Ishikawa (cell line): ENCODE results near the gene PHYHD1.

Source experiments
- CEBPB ChIP-seq: IDR thresholded peaks from 2 replicates; pipeline ENCODE4 v1.6.1; 2012
- CREB1 ChIP-seq: IDR thresholded peaks from 2 replicates; pipeline ENCODE4 v1.6.1; 2012; ENCODE audit warnings: low read depth
- EGR1 ChIP-seq: IDR thresholded peaks from 2 replicates; pipeline ENCODE4 v1.6.1; 2012
- EP300 ChIP-seq: IDR thresholded peaks from 2 replicates; pipeline ENCODE4 v1.6.1; 2012; ENCODE audit warnings: borderline replicate concordance
- FOXM1 ChIP-seq: IDR thresholded peaks from 2 replicates; pipeline ENCODE4 v1.6.1; 2012; ENCODE audit warnings: low read depth, borderline replicate concordance
- NFIC ChIP-seq: IDR thresholded peaks from 2 replicates; pipeline ENCODE4 v1.6.1; 2012
- RAD21 ChIP-seq: IDR thresholded peaks from 2 replicates; pipeline ENCODE4 v1.6.1; 2012; ENCODE audit warnings: low read depth
- TAF1 ChIP-seq: IDR thresholded peaks from 2 replicates; pipeline ENCODE4 v1.6.1; 2012; ENCODE audit warnings: low read depth, mild to moderate bottlenecking
- TCF12 ChIP-seq: IDR thresholded peaks from 2 replicates; pipeline ENCODE4 v1.6.1; 2012; ENCODE audit warnings: low read depth
- TEAD4 ChIP-seq: IDR thresholded peaks from 2 replicates; pipeline ENCODE4 v1.6.1; 2012
- YY1 ChIP-seq: IDR thresholded peaks from 2 replicates; pipeline ENCODE4 v1.6.1; 2012; ENCODE audit warnings: low read depth
- ZBTB7A ChIP-seq: IDR thresholded peaks from 2 replicates; pipeline ENCODE4 v1.6.1; 2012; ENCODE audit warnings: low read depth
- TF ChIP-seq, protein P1 (sequence below): IDR thresholded peaks from 2 replicates; pipeline ENCODE4 v1.6.1; 2012
- TF ChIP-seq, protein P2 (sequence below): IDR thresholded peaks from 2 replicates; pipeline ENCODE4 v1.6.1; 2012; ENCODE audit warnings: low read depth, mild to moderate bottlenecking
- TF ChIP-seq, protein P3 (sequence below): IDR thresholded peaks from 2 replicates; pipeline ENCODE4 v1.6.1; 2012

PHYHD1 gene

DNA sequence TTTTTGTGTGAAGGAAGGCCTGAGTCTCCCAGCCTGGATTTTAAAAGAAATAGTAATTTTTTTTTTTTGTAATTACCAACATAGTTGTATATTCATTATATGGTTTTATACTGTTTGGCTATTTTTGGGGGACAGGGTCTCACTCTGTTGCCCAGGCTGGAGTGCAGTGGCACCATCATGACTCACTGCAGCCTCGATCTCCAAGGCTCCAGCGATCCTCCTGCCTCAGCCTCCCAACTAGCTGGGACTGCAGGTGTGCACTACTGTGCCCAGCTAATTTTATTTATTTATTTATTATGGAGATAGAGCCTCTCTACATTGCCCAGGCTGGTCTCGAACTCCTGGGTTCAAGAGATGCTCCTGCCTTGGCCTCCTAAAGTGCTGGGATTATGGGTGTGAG, 33.7 kb upstream of the PHYHD1 start:
- TF ChIP-seq EGR1 (no peak), YY1 (no peak), CREB1 (no peak), TEAD4 (no peak), CEBPB (no peak), TAF1 (no peak), EP300 (no peak), RAD21 (no peak), ZBTB7A (no peak), FOXM1 (no peak), TCF12 (no peak), NFIC (no peak)
- TF ChIP-seq, protein P1, sequence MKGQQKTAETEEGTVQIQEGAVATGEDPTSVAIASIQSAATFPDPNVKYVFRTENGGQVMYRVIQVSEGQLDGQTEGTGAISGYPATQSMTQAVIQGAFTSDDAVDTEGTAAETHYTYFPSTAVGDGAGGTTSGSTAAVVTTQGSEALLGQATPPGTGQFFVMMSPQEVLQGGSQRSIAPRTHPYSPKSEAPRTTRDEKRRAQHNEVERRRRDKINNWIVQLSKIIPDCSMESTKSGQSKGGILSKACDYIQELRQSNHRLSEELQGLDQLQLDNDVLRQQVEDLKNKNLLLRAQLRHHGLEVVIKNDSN: no peak
- TF ChIP-seq, protein P2, sequence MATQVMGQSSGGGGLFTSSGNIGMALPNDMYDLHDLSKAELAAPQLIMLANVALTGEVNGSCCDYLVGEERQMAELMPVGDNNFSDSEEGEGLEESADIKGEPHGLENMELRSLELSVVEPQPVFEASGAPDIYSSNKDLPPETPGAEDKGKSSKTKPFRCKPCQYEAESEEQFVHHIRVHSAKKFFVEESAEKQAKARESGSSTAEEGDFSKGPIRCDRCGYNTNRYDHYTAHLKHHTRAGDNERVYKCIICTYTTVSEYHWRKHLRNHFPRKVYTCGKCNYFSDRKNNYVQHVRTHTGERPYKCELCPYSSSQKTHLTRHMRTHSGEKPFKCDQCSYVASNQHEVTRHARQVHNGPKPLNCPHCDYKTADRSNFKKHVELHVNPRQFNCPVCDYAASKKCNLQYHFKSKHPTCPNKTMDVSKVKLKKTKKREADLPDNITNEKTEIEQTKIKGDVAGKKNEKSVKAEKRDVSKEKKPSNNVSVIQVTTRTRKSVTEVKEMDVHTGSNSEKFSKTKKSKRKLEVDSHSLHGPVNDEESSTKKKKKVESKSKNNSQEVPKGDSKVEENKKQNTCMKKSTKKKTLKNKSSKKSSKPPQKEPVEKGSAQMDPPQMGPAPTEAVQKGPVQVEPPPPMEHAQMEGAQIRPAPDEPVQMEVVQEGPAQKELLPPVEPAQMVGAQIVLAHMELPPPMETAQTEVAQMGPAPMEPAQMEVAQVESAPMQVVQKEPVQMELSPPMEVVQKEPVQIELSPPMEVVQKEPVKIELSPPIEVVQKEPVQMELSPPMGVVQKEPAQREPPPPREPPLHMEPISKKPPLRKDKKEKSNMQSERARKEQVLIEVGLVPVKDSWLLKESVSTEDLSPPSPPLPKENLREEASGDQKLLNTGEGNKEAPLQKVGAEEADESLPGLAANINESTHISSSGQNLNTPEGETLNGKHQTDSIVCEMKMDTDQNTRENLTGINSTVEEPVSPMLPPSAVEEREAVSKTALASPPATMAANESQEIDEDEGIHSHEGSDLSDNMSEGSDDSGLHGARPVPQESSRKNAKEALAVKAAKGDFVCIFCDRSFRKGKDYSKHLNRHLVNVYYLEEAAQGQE: no peak
- TF ChIP-seq, protein P3, sequence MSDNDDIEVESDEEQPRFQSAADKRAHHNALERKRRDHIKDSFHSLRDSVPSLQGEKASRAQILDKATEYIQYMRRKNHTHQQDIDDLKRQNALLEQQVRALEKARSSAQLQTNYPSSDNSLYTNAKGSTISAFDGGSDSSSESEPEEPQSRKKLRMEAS: no peak

DNA sequence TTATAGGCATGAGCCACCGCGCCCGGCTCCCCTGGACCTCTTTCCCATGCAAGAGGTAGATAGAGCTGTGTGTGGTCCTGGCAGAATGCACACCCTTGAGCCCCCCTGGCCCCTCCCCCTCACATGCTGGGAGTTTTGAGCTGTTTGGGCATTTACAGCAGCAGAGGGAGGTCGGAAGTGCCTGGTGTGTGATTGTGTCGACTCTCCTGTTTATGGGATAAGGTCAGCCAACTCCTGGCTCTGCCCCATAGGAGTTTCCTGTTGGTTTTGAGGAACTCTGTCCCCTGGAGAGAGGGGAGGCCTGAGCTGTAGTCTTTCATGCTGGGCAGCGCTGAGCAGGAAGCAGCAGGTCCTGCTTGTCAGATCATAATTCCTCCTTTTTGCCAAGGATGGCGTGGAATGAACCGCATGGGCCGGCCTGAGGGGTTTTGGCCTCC, 32.9 kb upstream of the PHYHD1 start:
- TF ChIP-seq FOXM1 (peak; percentile 68; the same call in 1 of the 2 replicates), ZBTB7A (no peak), EP300 (peak; percentile 86), TAF1 (no peak), CREB1 (no peak), RAD21 (no peak), NFIC (peak; percentile 84), CEBPB (no peak), TEAD4 (peak; percentile 4; the same call in 1 of the 2 replicates), TCF12 (peak; percentile 85), EGR1 (no peak), YY1 (no peak)
- TF ChIP-seq, protein P2: no peak
- TF ChIP-seq, protein P3: no peak; the same call in 1 of the 2 replicates
- TF ChIP-seq, protein P1: no peak

DNA sequence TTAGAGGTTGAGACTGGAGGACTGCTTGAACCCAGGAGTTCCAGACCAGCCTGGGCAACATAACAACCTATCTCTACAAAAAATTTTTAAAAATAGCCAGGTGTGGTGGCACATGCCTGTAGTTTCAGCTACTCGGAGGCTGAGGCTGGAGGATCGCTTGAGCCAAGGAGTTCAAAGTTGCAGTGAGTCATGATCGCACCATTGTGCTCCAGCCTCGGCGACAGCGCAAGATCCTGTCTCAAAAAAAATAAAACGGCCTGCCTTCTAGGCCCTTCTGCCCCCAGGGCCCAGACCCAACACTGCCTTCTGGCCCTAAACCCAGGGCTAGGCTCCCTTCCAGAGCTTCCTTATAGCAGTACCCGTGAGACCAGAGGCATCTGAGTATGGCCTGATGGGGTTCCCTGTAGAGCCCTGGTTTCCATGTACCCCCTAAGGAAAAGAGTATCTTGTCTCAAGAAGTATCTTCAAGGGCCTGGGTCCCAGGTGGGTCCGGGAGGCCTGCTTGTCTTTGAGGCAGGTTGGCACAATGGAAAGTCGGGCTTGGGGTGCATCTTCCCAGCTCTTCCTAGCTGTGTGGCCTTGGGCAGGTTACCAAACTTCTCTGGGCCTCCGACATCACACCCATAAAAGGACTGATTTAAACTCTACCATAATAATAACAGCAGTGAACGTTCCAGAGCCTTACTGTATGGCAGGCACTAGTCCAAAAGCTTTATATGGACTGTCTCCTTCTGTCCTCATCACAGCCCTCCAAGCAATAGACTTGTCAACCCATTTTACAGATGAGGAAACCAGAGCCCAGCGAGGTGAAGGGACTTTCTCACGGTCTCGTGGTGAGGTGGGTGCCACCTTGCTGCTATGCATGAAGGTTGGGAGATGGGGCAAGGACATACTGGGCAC, 29.2 kb upstream of the PHYHD1 start:
- TF ChIP-seq TCF12 (no peak), TEAD4 (no peak), FOXM1 (no peak), EGR1 (no peak), CREB1 (no peak), TAF1 (no peak), ZBTB7A (no peak), EP300 (no peak), RAD21 (no peak), YY1 (no peak), NFIC (no peak), CEBPB (no peak)
- TF ChIP-seq, protein P1: no peak
- TF ChIP-seq, protein P3: no peak
- TF ChIP-seq, protein P2: no peak
